HEK293T (cell line): ENCODE results near the gene RAPH1.

Experiments used
- CTCF ChIA-PET: fragments of 350-600 bp; formaldehyde crosslinking; extraction: SDS; loops from one replicate; lab custom pipeline; 2021; ENCODE audit warnings: antibody characterized with exemption, inconsistent platforms; lab: Yijun Ruan, JAX
- POLR2A ChIA-PET: fragments of 350-600 bp; formaldehyde crosslinking; extraction: SDS; loops from one replicate; lab custom pipeline; 2020; ENCODE audit warnings: antibody characterized with exemption, inconsistent platforms; lab: Yijun Ruan, JAX
- DNase-seq: peaks from one replicate; pipeline ENCODE4 v3.0.0; 2012; ENCODE audit warnings: mixed read lengths; ENCODE audit errors: extremely low spot score
- ARNT ChIP-seq: fragments of 450-650 bp; IDR thresholded peaks from 2 replicates; pipeline ENCODE4 v1.6.1; 2017; ENCODE audit warnings: mild to moderate bottlenecking
- BHLHE40 ChIP-seq: fragments of 450-650 bp; IDR thresholded peaks from 2 replicates; pipeline ENCODE4 v1.6.1; 2016; ENCODE audit warnings: mild to moderate bottlenecking, moderate library complexity, borderline replicate concordance
- CTBP1 ChIP-seq: fragments of 450-650 bp; IDR thresholded peaks from 2 replicates; pipeline ENCODE4 v1.6.1; 2016; ENCODE audit warnings: borderline replicate concordance
- ELF4 ChIP-seq: fragments of 450-650 bp; IDR thresholded peaks from 2 replicates; pipeline ENCODE4 v1.6.1; 2017; ENCODE audit warnings: antibody characterized with exemption
- FOXA1 ChIP-seq: fragments of 450-650 bp; IDR thresholded peaks from 2 replicates; pipeline ENCODE4 v1.6.1; 2016; ENCODE audit warnings: mild to moderate bottlenecking
- FOXK2 ChIP-seq: fragments of 450-650 bp; IDR thresholded peaks from 2 replicates; pipeline ENCODE4 v1.6.1; 2016; ENCODE audit warnings: mild to moderate bottlenecking
- FOXM1 ChIP-seq: fragments of 450-650 bp; IDR thresholded peaks from 2 replicates; pipeline ENCODE4 v1.6.1; 2017; ENCODE audit warnings: mild to moderate bottlenecking, borderline replicate concordance
- HDGF ChIP-seq: fragments of 450-650 bp; IDR thresholded peaks from 2 replicates; pipeline ENCODE4 v1.6.1; 2017; ENCODE audit warnings: antibody characterized with exemption, borderline replicate concordance
- L3MBTL2 ChIP-seq: fragments of 450-650 bp; conservative IDR thresholded peaks from 2 replicates; pipeline ENCODE4 v1.6.1; 2016; ENCODE audit warnings: mild to moderate bottlenecking
- LEF1 ChIP-seq: fragments of 450-650 bp; IDR thresholded peaks from 2 replicates; pipeline ENCODE4 v1.6.1; 2017; ENCODE audit warnings: mild to moderate bottlenecking, borderline replicate concordance
- NFRKB ChIP-seq: fragments of 450-650 bp; IDR thresholded peaks from 2 replicates; pipeline ENCODE4 v1.6.1; 2016; ENCODE audit warnings: mild to moderate bottlenecking, moderate library complexity
- PKNOX1 ChIP-seq: fragments of 450-650 bp; IDR thresholded peaks from 2 replicates; pipeline ENCODE4 v1.6.1; 2016
- SP1 ChIP-seq: fragments of 450-650 bp; IDR thresholded peaks from 2 replicates; pipeline ENCODE4 v1.6.1; 2017
- SUZ12 ChIP-seq: fragments of 450-650 bp; IDR thresholded peaks from 2 replicates; pipeline ENCODE4 v1.6.1; 2016; ENCODE audit warnings: mild to moderate bottlenecking
- TARDBP ChIP-seq: fragments of 450-650 bp; IDR thresholded peaks from 2 replicates; pipeline ENCODE4 v1.6.1; 2016
- ZNF384 ChIP-seq: fragments of 450-650 bp; IDR thresholded peaks from 2 replicates; pipeline ENCODE4 v1.6.1; 2016

Gene RAPH1

GRCh38 chr2:203471323-203471722 lies 63.8 kb downstream of the RAPH1 start:
- DNase-seq = no peak
- no peak for TF ChIP-seq SP1
- no peak for TF ChIP-seq FOXM1
- TF ChIP-seq LEF1 = no peak
- no peak for TF ChIP-seq CTBP1
- no peak for TF ChIP-seq TARDBP
- TF ChIP-seq L3MBTL2 = no peak
- TF ChIP-seq ELF4 = no peak
- ChIA-PET CTCF (no interaction called here), POLR2A (no interaction called here)

- POLR2A ChIA-PET = no interaction called here
- no peak for TF ChIP-seq ELF4
- no peak for TF ChIP-seq TARDBP
- TF ChIP-seq CTBP1 = no peak
- TF ChIP-seq PKNOX1 = no peak
- no peak for TF ChIP-seq SUZ12
- TF ChIP-seq LEF1 = no peak
- no peak for TF ChIP-seq ZNF384
- TF ChIP-seq FOXK2 = no peak
- no peak for TF ChIP-seq L3MBTL2
- CTCF ChIA-PET = no interaction called here
- DNase-seq = peak; percentile 10
Observed at GRCh38 chr2:203470371-203470770, 64.7 kb downstream of the RAPH1 start.

GRCh38 chr2:203469546-203469945 lies 65.6 kb downstream of the RAPH1 start:
- ChIA-PET POLR2A (no interaction called here), CTCF (no interaction called here)

GRCh38 chr2:203463266-203463678 lies 71.8 kb downstream of the RAPH1 start:
- CTCF ChIA-PET = no interaction called here
- DNase-seq = no peak
- POLR2A ChIA-PET = no interaction called here
- TF ChIP-seq TARDBP (no peak), FOXM1 (no peak), ARNT (no peak)

More at GRCh38 chr2:203469546-203469945, 65.6 kb downstream of the RAPH1 start:
- DNase-seq = no peak
- TF ChIP-seq BHLHE40 (no peak), TARDBP (no peak), LEF1 (no peak), FOXM1 (no peak)

- CTCF ChIA-PET = no interaction called here
- no peak for TF ChIP-seq BHLHE40
- TF ChIP-seq SP1 = no peak
- no peak for TF ChIP-seq CTBP1
- TF ChIP-seq ZNF384 = no peak
- no peak for TF ChIP-seq SUZ12
- no peak for TF ChIP-seq PKNOX1
- no peak for TF ChIP-seq NFRKB
- no peak for TF ChIP-seq TARDBP
- TF ChIP-seq FOXM1 = no peak
- no peak for TF ChIP-seq FOXA1
- no peak for TF ChIP-seq LEF1
- no peak for TF ChIP-seq FOXK2
- no peak for TF ChIP-seq ARNT
- no peak for TF ChIP-seq ELF4
- no peak for TF ChIP-seq L3MBTL2
- TF ChIP-seq HDGF = no peak
Observed at GRCh38 chr2:203462308-203462707, 72.8 kb downstream of the RAPH1 start.

GRCh38 chr2:203461746-203462145 lies 73.4 kb downstream of the RAPH1 start:
- no peak for DNase-seq
- ChIA-PET CTCF (no interaction called here), POLR2A (no interaction called here)
- TF ChIP-seq HDGF (no peak), LEF1 (no peak), ARNT (no peak), FOXM1 (no peak), SP1 (no peak), CTBP1 (no peak), TARDBP (no peak), FOXA1 (no peak), ZNF384 (no peak), ELF4 (no peak), L3MBTL2 (no peak), PKNOX1 (no peak), FOXK2 (no peak), SUZ12 (no peak)

More at GRCh38 chr2:203462308-203462707, 72.8 kb downstream of the RAPH1 start:
- POLR2A ChIA-PET = no interaction called here
- no peak for DNase-seq

GRCh38 chr2:203455209-203455608 lies 79.9 kb downstream of the RAPH1 start:
- ChIA-PET CTCF (interaction anchor here (0.6 kb wide), 1 partner anchor 379 kb away, joined by 4 read pairs; no protein-coding TSS in a partner anchor), POLR2A (no interaction called here)
- DNase-seq = no peak
- TF ChIP-seq FOXK2 (no peak), BHLHE40 (no peak), ARNT (no peak), SP1 (no peak), LEF1 (no peak), NFRKB (no peak), SUZ12 (no peak), ZNF384 (no peak), L3MBTL2 (no peak), TARDBP (no peak), CTBP1 (no peak), ELF4 (no peak), PKNOX1 (no peak), HDGF (no peak), FOXM1 (no peak), FOXA1 (no peak)
